NCI-H446 (cell line): ENCODE results near the gene DLG2.
"Not testable (repeated sequence)": the region's sequence is repeated elsewhere in the genome, so short reads cannot be mapped to it uniquely, and the experiment has no call there.

Experiments used
- DNase-seq, 2 experiments: peaks; one replicate each; lab custom pipeline; 2025; lab: John Stamatoyannopoulos, UW

DLG2 gene

DNA sequence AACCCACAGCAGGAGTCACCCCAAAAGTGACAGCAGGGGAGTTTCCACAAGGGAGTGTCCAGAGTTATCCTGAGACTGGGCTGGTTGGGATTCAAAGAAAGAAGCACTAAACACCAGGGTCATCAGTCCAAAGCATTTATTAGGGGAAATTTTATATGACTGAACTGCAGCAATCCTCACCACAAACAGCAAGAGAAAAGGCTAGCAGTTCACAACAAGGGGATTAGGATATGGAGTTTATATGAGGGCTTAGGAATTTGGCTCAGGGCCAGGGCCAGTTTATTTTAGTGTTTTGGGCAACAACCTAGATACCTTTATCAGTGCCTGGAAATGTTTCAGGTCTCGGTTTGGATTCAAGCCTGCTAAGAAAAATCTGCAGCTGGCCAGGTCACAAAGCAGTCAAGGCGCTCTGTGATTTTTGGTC lies 16.1 kb upstream of the DLG2 start:
- DNase-seq: no peak

DNA sequence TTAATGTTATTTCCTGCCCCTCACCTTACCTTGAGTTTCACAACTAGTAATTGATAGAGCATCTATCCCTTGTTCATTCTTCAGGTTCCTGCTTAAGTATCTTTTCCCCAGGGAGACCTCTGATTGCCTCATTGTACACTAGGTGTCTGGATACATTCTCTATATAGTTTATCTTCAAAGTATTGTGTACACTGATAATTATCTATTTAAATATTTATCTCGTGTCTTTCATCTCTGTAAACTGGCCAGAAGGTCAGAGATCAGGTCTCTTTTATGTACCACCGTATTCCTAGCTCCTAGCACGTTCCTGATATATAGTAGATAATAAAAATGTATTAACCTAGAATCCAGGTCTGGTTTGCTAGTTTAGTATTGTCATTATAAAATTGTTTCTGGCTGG lies 7.6 kb upstream of the DLG2 start:
- no peak for DNase-seq

DNA sequence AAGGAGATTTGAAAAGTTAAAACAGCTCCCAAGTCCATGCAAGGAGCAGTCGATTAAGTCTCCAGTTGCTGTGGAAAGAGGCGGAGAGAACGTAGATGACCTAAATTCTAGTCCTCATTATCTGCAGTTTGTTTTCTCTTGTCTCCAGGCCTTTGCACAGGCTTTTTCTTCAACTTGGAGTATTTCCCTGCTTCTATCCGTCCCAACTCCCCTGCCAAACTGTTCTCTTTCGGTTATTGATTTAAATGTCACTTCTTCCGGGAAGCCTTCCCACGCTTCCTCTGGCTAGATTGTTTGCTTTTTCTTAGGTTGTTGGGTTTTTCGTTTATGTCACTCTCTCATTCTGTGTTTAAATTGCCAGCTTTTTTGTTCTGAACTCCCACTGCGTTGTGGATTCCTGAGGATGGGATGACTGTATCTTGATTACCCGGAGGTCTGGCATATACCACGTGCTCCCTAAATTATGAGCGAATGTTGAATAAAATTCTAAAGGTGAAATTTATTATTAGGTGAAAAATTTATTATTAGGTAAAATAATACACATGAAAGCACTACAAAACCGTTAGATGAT lies 1.7 kb upstream of the DLG2 start:
- DNase-seq: no peak

GRCh38 chr11:85627998-85628770 lies 1.0 kb upstream of the DLG2 start, which contains the start of gene TMEM126B:
Gene TMEM126B (plus strand): TSS chr11:85628593. CDS start chr11:85628608, 15 bp downstream.
- DNase-seq: peak; percentile 96 to 98

GRCh38 chr11:85626496-85626895 lies 648 bp downstream of the DLG2 start:
- DNase-seq: no peak

DNA sequence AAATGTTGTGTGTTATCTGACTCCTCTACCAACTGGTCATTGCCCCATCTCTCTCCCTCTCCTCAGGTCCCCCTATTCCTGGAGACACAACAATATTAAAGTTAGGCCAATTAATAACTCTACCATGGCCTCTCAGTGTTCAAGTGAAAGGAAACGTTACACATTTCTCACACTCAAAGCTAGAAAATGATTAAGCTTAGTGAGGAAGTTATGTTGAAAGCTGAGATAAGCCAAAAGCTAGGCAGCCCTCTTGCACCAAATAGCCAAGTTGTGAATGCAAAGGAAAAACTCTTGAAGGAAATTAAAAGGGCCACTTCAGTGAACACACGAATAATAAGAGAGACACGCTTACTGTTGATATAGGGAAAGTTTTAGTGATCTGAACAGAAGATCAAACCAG lies 6.9 kb downstream of the DLG2 start:
- no peak for DNase-seq

- DNase-seq: no peak
Observed at GRCh38 chr11:85619499-85619898, 7.6 kb downstream of the DLG2 start.

DNA sequence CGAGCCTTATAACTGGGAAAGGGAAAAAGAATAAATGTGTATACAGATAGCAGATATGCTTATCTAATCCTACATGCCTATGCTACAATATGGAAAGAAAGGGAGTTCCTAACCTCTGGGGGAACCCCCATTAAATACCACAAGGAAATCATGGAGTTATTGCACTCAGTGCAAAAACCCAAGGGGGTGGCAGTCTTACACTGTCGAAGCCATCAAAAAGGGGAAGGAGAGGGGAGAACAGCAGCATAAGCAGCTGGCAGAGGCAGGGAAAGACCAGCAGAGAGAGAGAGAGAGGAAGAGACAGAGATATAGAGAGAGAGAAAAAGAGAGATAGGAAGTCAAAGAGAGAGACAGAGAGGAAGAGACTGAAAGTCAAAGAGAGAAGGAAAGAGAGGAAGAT lies 15.5 kb downstream of the DLG2 start:
- not testable (repeated sequence) for DNase-seq

DNA sequence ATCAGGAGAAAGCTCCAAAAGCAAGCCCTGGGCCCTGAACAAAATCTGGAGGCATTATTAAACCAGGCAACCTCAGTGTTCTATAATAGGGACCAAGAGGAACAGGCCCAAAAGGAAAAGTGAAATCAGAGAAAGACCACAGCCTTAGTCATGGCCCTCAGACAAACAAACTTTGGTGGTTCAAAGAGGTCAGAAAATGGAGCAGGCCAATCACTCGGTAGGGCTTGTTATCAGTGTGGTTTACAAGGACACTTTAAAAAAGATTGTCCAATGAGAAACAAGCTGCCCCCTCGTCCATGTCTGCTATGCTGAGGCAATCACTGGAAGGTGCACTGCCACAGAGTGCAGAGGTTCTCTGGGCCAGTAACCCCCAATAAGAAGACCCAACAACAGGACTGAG lies 17.9 kb downstream of the DLG2 start:
- not testable (repeated sequence) for DNase-seq

- not testable (repeated sequence) for DNase-seq
Observed at GRCh38 chr11:85608621-85609020, 18.5 kb downstream of the DLG2 start.

GRCh38 chr11:85606237-85606636 lies 20.9 kb downstream of the DLG2 start:
- not testable (repeated sequence) for DNase-seq

DNA sequence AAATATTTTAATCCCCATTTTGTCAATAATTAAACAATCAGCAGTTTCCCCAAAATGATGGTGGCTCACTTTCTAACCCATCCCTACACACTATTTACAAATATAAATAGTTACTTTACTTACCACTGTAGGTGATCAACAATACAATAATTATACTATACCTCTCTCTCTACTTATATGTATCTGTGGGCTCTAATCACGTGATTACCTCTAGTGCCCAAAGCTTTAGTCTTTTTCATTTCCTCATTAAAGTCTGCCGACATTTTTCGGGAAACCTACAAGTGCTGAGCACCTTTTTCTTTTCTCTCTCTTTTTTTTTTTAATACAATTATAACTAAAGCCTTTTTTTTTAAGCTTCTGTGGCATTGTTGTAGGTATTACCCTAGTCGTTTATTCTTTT lies 23.9 kb downstream of the DLG2 start:
- DNase-seq: no peak

DNA sequence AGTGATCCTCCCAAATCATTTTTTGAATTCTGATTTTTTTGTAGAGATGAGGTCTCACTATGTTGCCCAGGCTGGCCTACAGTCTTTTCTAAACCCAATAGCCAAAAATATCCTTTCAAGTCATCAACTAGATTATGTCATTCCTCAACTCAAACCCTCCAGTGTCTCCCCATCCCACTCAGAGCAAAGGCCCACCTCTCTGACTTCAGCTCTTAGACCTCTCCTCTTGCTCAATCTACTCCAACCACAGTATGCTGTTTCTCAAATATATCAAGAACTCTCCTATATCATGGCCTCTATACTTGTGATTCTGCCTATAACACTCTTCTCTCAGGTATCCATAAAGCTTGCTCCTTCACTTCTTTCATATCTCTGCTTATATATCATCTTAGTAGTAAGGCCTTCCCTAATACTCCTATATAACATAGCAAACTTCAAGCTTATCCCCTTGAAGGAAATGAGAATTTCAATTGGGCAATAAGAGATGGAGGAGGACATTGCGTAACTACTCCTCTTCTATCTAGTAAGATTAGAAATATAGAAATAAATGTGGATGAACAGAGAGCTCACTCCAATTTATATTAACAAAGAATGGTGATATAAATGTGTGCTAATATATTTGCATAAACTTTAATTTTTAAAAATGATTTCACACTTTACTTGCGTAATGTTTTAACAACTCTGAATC lies 24.5 kb downstream of the DLG2 start:
- DNase-seq: no peak

GRCh38 chr11:85599083-85599482 lies 28.1 kb downstream of the DLG2 start:
- no peak for DNase-seq

DNA sequence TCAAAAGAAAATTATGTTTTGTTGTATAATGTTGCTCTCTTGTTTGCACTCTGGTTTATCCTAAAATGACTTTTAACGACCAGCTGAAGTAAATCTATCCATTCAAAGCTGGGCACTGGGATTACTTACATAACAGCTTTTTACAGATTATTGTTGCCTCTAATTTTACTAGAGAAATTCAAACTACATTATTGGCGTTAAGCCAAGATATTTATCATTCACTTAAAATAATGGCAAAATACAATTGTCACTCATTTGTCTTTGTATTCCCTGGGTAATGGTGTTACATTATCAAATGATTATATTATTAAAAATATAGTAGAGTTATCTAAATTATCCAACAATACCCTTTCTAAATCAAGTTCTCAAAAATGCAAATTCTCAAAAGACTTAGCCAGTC lies 30.3 kb downstream of the DLG2 start:
- DNase-seq: no peak

GRCh38 chr11:85595285-85595884 lies 31.8 kb downstream of the DLG2 start:
- DNase-seq: peak; percentile 42 to 64

DNA sequence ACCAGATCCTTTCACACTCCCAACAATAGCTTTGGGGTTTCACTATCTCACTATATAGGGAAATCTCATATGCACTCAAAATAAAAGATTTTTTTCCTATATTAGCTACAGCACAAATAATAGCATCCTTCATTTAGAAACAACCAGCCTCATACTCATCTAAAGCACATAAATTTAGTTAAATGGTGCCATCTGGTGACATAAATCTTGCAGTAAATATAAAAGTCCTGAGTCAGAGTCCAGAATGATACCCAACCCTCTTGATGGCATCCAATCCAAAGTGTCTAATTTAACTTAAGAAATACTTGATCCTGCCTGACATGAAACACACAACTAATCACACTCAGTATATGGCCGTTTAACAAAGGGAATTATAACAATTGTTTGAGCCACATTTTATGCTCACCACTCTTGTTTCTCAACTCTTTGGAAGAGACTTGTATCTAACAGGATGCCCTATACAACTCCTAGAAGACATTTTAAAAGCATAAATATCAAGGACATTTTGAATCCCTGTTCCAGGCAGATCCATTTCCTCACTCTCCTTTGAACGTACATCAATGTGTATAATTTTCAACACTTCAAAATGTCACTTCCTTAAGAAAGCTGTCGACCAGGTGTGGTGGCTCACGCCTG lies 36.2 kb downstream of the DLG2 start:
- DNase-seq: peak; percentile 15 to 40

DNA sequence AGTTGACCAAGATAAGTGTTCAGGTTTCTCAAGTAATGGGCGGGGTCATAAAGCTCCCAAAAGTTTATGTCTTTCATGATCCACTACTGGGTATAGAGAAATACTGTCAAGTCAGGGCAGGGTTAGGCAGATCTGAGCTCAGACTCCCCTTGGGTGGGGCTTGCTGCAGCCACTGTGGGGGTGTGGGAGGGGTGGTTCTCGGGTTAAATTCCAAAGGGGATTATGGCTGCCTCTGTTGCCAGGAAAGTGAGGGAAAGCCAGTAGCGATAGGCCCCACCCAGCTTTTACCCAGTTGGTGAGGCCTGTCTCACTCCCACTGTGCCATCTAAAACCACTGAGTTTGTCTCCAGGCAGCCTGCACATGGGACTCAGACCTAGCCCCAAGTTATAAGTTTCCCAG lies 37.8 kb downstream of the DLG2 start:
- DNase-seq: no peak

GRCh38 chr11:85582111-85582510 lies 45.0 kb downstream of the DLG2 start:
- no peak for DNase-seq

GRCh38 chr11:85575388-85575787 lies 51.8 kb downstream of the DLG2 start:
- no peak for DNase-seq

DNA sequence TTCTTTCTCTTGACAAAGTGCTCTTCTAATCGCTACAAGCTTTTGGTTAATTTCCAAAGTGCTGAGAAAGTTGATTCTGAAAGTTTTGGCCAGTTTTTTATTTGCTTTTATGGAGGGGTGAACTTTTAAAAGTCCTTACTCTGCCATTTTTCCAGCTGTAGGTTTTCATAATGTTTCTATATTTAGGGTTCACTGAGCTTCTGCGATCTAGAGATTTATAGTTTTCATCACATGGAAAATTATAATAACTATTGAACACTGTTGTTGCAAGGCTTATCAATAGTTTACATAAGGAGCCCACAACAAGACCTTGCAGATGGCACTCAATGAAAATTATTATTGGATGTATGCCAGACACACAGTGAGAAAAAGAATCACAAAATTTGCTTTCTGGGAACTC lies 55.1 kb downstream of the DLG2 start:
- no peak for DNase-seq

GRCh38 chr11:85569525-85569924 lies 57.6 kb downstream of the DLG2 start:
- DNase-seq: no peak
